Neural progenitor cell (in vitro differentiated cells): ENCODE results near the gene LHFPL5. TPM values are rescaled to one million over a fixed set of nuclear protein-coding genes. Genes with fewer than 3 reads are reported as not detected.

Experiments
- DNase-seq: peaks from one replicate; pipeline ENCODE4 v3.0.0-alpha.2; 2016; ENCODE audit warnings: low spot score
- H2AFZ ChIP-seq: fragments of 200-600 bp; sonication (generic); replicated peaks from 2 replicates; pipeline ENCODE4 v1.6.1; 2016; ENCODE audit warnings: antibody characterized with exemption
- H3F3A ChIP-seq: fragments of 200-600 bp; sonication (generic); 2 replicates; pipeline ENCODE4 v1.6.1; 2016; ENCODE audit warnings: antibody characterized with exemption, low read depth
- H3K27ac ChIP-seq: fragments of 200-600 bp; sonication (generic); 2 replicates; pipeline ENCODE4 v1.5.1; 2016; ENCODE audit warnings: mild to moderate bottlenecking
- H3K27me3 ChIP-seq: fragments of 200-600 bp; sonication (generic); 2 replicates; pipeline ENCODE4 v1.6.1; 2016; ENCODE audit warnings: mild to moderate bottlenecking, moderate library complexity
- H3K36me3 ChIP-seq: fragments of 200-600 bp; sonication (generic); 2 replicates; pipeline ENCODE4 v1.5.1; 2016
- H3K4me1 ChIP-seq: fragments of 200-600 bp; sonication (generic); 2 replicates; pipeline ENCODE4 v1.6.1; 2016; ENCODE audit warnings: mixed run types
- H3K4me2 ChIP-seq: fragments of 200-600 bp; sonication (generic); 2 replicates; pipeline ENCODE4 v1.6.1; 2016
- H3K4me3 ChIP-seq: fragments of 200-600 bp; sonication (generic); 2 replicates; pipeline ENCODE4 v1.5.1; 2016
- H3K79me2 ChIP-seq: fragments of 200-600 bp; sonication (generic); 2 replicates; pipeline ENCODE4 v1.6.1; 2016; ENCODE audit warnings: low read depth
- H3K9ac ChIP-seq: fragments of 200-600 bp; sonication (generic); 2 replicates; pipeline ENCODE4 v1.6.1; 2016
- H3K9me3 ChIP-seq: fragments of 200-600 bp; sonication (generic); 2 replicates; pipeline ENCODE4 v1.5.1; 2016; ENCODE audit warnings: low read depth
- H4K20me1 ChIP-seq: fragments of 200-600 bp; sonication (generic); 2 replicates; pipeline ENCODE4 v1.6.1; 2016; ENCODE audit warnings: low read depth
- H3K27ac Mint-ChIP-seq: 3 replicates; pipeline ENCODE4 v1.8.0; 2021; ENCODE audit warnings: mixed read lengths
- H3K27me3 Mint-ChIP-seq: 2 replicates; pipeline ENCODE4 v1.8.0; 2022; ENCODE audit warnings: low read depth, mild to moderate bottlenecking, inconsistent platforms, moderate library complexity, mixed read lengths; ENCODE audit not compliant: insufficient read depth
- H3K36me3 Mint-ChIP-seq: 3 replicates; pipeline ENCODE4 v1.8.0; 2021; ENCODE audit warnings: mixed read lengths
- H3K4me1 Mint-ChIP-seq: 3 replicates; pipeline ENCODE4 v1.8.0; 2021; ENCODE audit warnings: mixed read lengths
- H3K4me3 Mint-ChIP-seq: 3 replicates; pipeline ENCODE4 v1.8.0; 2021; ENCODE audit warnings: mild to moderate bottlenecking, moderate library complexity, mixed read lengths
- H3K9me3 Mint-ChIP-seq: 3 replicates; pipeline ENCODE4 v1.8.0; 2020; ENCODE audit warnings: mixed read lengths
- CTCF ChIP-seq: fragments of 200-600 bp; sonication (generic); IDR thresholded peaks from 2 replicates; pipeline ENCODE4 v1.5.1; 2017; ENCODE audit warnings: antibody characterized with exemption, mild to moderate bottlenecking
- EZH2 ChIP-seq: fragments of 200-600 bp; sonication (generic); IDR thresholded peaks from 2 replicates; pipeline ENCODE4 v1.6.1; 2017; ENCODE audit warnings: antibody characterized with exemption, mild to moderate bottlenecking, moderate library complexity
- EZH2phosphoT487 ChIP-seq: fragments of 200-600 bp; sonication (generic); IDR thresholded peaks from 2 replicates; pipeline ENCODE4 v1.6.1; 2017; ENCODE audit warnings: antibody characterized with exemption
- total RNA-seq: library from RNA; depleted of rRNA; stranded (reverse); fragments of >200 nt; gene quantifications from 2 replicates; pipeline ENCODE4 v1.2.3, GENCODE V29; 2015; ENCODE audit warnings: low replicate concordance

Gene LHFPL5
- total RNA-seq, 1 donor from 2014 or later = not detected

GRCh38 chr6:35786810-35787209 is 18.3 kb upstream of the LHFPL5 start:
- TF ChIP-seq CTCF (no peak), EZH2 (no peak), EZH2phosphoT487 (no peak)
- Mint-ChIP-seq H3K27me3 (peaks cover 9% of the 10 kb centered on the region), H3K9me3 (no peaks in the 10 kb centered on the region), H3K27ac (no peak overlapping the region), H3K36me3 (no peaks in the 10 kb centered on the region), H3K4me1 (no peaks in the 10 kb centered on the region), H3K4me3 (no peak overlapping the region)
- Histone ChIP-seq H3K36me3 (no peaks in the 10 kb centered on the region), H3F3A (no peaks in the 10 kb centered on the region), H3K9me3 (no peaks in the 10 kb centered on the region), H3K79me2 (no peaks in the 10 kb centered on the region), H3K4me2 (no peak overlapping the region), H2AFZ (no peak overlapping the region), H3K4me3 (no peak overlapping the region), H4K20me1 (no peaks in the 10 kb centered on the region), H3K9ac (no peak overlapping the region), H3K27me3 (no peaks in the 10 kb centered on the region), H3K4me1 (no peaks in the 10 kb centered on the region), H3K27ac (no peak overlapping the region)
- DNase-seq = no peak

GRCh38 chr6:35787266-35788218 is 17.6 kb upstream of the LHFPL5 start:
- Mint-ChIP-seq H3K4me3 (peak overlapping the region; percentile 37), H3K36me3 (no peaks in the 10 kb centered on the region), H3K4me1 (no peaks in the 10 kb centered on the region), H3K27me3 (peaks cover 9% of the 10 kb centered on the region), H3K9me3 (no peaks in the 10 kb centered on the region), H3K27ac (no peak overlapping the region)
- H3K27ac ChIP-seq = no peak overlapping the region
- H3K9me3 ChIP-seq = no peaks in the 10 kb centered on the region
- no peak overlapping the region for H3K4me3 ChIP-seq
- H3K79me2 ChIP-seq = no peaks in the 10 kb centered on the region
- H4K20me1 ChIP-seq = no peaks in the 10 kb centered on the region
- H2AFZ ChIP-seq = no peak overlapping the region
- H3K4me2 ChIP-seq = no peak overlapping the region
- no peak for TF ChIP-seq CTCF
- TF ChIP-seq EZH2 = no peak
- no peak for TF ChIP-seq EZH2phosphoT487
- no peaks in the 10 kb centered on the region for H3K36me3 ChIP-seq
- no peak for DNase-seq
- H3K27me3 ChIP-seq = no peaks in the 10 kb centered on the region
- no peaks in the 10 kb centered on the region for H3K4me1 ChIP-seq
- no peak overlapping the region for H3K9ac ChIP-seq
- no peaks in the 10 kb centered on the region for H3F3A ChIP-seq

- Histone ChIP-seq H3K27me3 (no peaks in the 10 kb centered on the region), H3F3A (no peaks in the 10 kb centered on the region), H3K9me3 (no peaks in the 10 kb centered on the region), H3K79me2 (no peaks in the 10 kb centered on the region), H3K9ac (no peak overlapping the region), H3K4me1 (no peaks in the 10 kb centered on the region), H4K20me1 (no peaks in the 10 kb centered on the region), H3K27ac (no peak overlapping the region), H3K4me2 (no peak overlapping the region), H3K36me3 (no peaks in the 10 kb centered on the region), H2AFZ (no peak overlapping the region), H3K4me3 (no peak overlapping the region)
- H3K27me3 Mint-ChIP-seq = peaks cover 7% of the 10 kb centered on the region
- no peak for TF ChIP-seq EZH2
- no peak for TF ChIP-seq CTCF
- TF ChIP-seq EZH2phosphoT487 = no peak
- H3K4me3 Mint-ChIP-seq = no peak overlapping the region
- H3K9me3 Mint-ChIP-seq = no peaks in the 10 kb centered on the region
- H3K4me1 Mint-ChIP-seq = no peaks in the 10 kb centered on the region
- H3K36me3 Mint-ChIP-seq = no peaks in the 10 kb centered on the region
- no peak for DNase-seq
- H3K27ac Mint-ChIP-seq = no peak overlapping the region
These were observed 16.6 kb upstream of the LHFPL5 start for GRCh38 chr6:35788423-35788982.
